HG03460 (cell line): ENCODE results near the gene ASAP2.

Experiments used
- ATAC-seq: cut with Tn5 transposase; IDR thresholded peaks from one replicate; pipeline ENCODE4 v1.9.1; 2021; ENCODE audit not compliant: unreplicated experiment

The ASAP2 gene

GRCh38 chr2:9374071-9374730 is 167.6 kb downstream of the ASAP2 start:
- ATAC-seq = no peak

- ATAC-seq = no peak
These were observed 169.3 kb downstream of the ASAP2 start for GRCh38 chr2:9375857-9376428.

- no peak for ATAC-seq
These were observed 171.0 kb downstream of the ASAP2 start for GRCh38 chr2:9377461-9378097.

GRCh38 chr2:9378433-9379390 is 172.1 kb downstream of the ASAP2 start:
- ATAC-seq = no peak

GRCh38 chr2:9379391-9379755 is 172.8 kb downstream of the ASAP2 start:
- ATAC-seq = no peak

- no peak for ATAC-seq
These were observed 174.4 kb downstream of the ASAP2 start for GRCh38 chr2:9380702-9381628.

GRCh38 chr2:9382604-9383235 is 176.1 kb downstream of the ASAP2 start:
- no peak for ATAC-seq

GRCh38 chr2:9384521-9384920 is 177.9 kb downstream of the ASAP2 start:
- no peak for ATAC-seq

GRCh38 chr2:9385841-9386240 is 179.2 kb downstream of the ASAP2 start:
- ATAC-seq = no peak

- no peak for ATAC-seq
These were observed 181.6 kb downstream of the ASAP2 start for GRCh38 chr2:9388199-9388681.

GRCh38 chr2:9388950-9389911 is 182.6 kb downstream of the ASAP2 start:
- ATAC-seq = no peak

- no peak for ATAC-seq
These were observed 183.7 kb downstream of the ASAP2 start for GRCh38 chr2:9390151-9390850.

- no peak for ATAC-seq
These were observed 184.4 kb downstream of the ASAP2 start for GRCh38 chr2:9390991-9391390.

- no peak for ATAC-seq
These were observed 185.5 kb downstream of the ASAP2 start for GRCh38 chr2:9391961-9392720.

GRCh38 chr2:9392898-9393765 is 186.5 kb downstream of the ASAP2 start:
- no peak for ATAC-seq

GRCh38 chr2:9394816-9395215 is 188.2 kb downstream of the ASAP2 start:
- ATAC-seq = no peak
